HepG2 (cell line): ENCODE data around the gene UBR3. TPM values are rescaled to one million over a fixed set of nuclear protein-coding genes. Genes with fewer than 3 reads are reported as not detected.

Source experiments
- ATAC-seq: fragments of 200-7000 bp; cut with Tn5 transposase; 3 replicates; pipeline ENCODE4 v1.9.1; 2020; ENCODE audit warnings: mild to moderate bottlenecking, moderate library complexity
- BruUV-seq: library from RNA; stranded (reverse); fragments of 400-500 nt; replicated peaks from 2 replicates; lab custom pipeline; 2021; lab: Mats Ljungman, UMichigan
- CTCF ChIA-PET: fragments of 300-600 bp; formaldehyde crosslinking; extraction: SDS; loops from one replicate; lab custom pipeline; 2021; ENCODE audit warnings: low total read pairs, inconsistent platforms, low intra/inter-chr PET ratio; lab: Yijun Ruan, JAX
- POLR2A ChIA-PET: fragments of 350-600 bp; sonication (Branson Sonifier 250); formaldehyde crosslinking; loops from one replicate; lab custom pipeline; 2020; ENCODE audit warnings: antibody characterized with exemption, inconsistent platforms; lab: Yijun Ruan, JAX
- DNase-seq: peaks from one replicate; pipeline ENCODE4 v3.0.0-alpha.2; 2015; ENCODE audit warnings: low spot score
- FAIRE-seq: peaks from 3 replicates; lab custom pipeline; 2011; peaks lifted over from hg19 to GRCh38; lab: Jason Lieb, UNC
- H2AFZ ChIP-seq: one replicate; pipeline ENCODE4 v1.6.1; 2011; ENCODE audit warnings: low read length, inconsistent platforms
- H3K27ac ChIP-seq: fragments of 300-600 bp; 3 replicates; pipeline ENCODE4 v1.8.0; 2011; ENCODE audit warnings: mixed run types, mild to moderate bottlenecking, mixed read lengths, low read length, inconsistent platforms; ENCODE audit not compliant: insufficient read depth; ENCODE audit errors: extremely low read length
- H3K27me3 ChIP-seq, 2 experiments: fragments of 200-600 bp in 1 of 2; 2 replicates in 1 of 2; 3 replicates in 1 of 2; pipeline versions ENCODE4 v1.6.0 to v1.8.0; 2011; ENCODE audit warnings: low read length in 2 of 2, mild to moderate bottlenecking in 2 of 2, moderate library complexity in 2 of 2, inconsistent platforms in 1 of 2; ENCODE audit not compliant: insufficient read depth in 2 of 2, control insufficient read depth in 1 of 2
- H3K36me3 ChIP-seq, 2 experiments: fragments of 200-600 bp in 1 of 2; replicated peaks in 1 of 2; 2 replicates in 1 of 2; 3 replicates in 1 of 2; pipeline versions ENCODE4 v1.5.1 to v1.8.0; 2011; ENCODE audit warnings: low read length in 2 of 2, inconsistent platforms in 1 of 2; ENCODE audit not compliant: insufficient read depth in 2 of 2, control insufficient read depth in 1 of 2
- H3K4me1 ChIP-seq: 2 replicates; pipeline ENCODE4 v1.5.1; 2012; ENCODE audit warnings: low read length, inconsistent platforms; ENCODE audit not compliant: insufficient read depth
- H3K4me2 ChIP-seq: 2 replicates; pipeline ENCODE4 v1.6.0; 2011; ENCODE audit warnings: low read depth, low read length, inconsistent platforms
- H3K4me3 ChIP-seq, 3 experiments: fragments of 200-600 bp in 1 of 3; sonication (generic), shearing (Covaris generic) in 1 of 3; replicated peaks in 1 of 3; 2 replicates each; pipeline ENCODE4 v1.5.1; 2011 to 2016; ENCODE audit warnings: low read length in 3 of 3, inconsistent platforms in 2 of 3, low read depth in 2 of 3, mild to moderate bottlenecking in 2 of 3, control low read depth in 1 of 3, mixed read lengths in 1 of 3; ENCODE audit not compliant: insufficient read depth in 1 of 3
- H3K79me2 ChIP-seq: one replicate; pipeline ENCODE4 v1.6.1; 2011; ENCODE audit warnings: low read length, inconsistent platforms; ENCODE audit not compliant: insufficient read depth
- H3K9ac ChIP-seq: 2 replicates; pipeline ENCODE4 v1.6.0; 2011; ENCODE audit warnings: mild to moderate bottlenecking, low read depth, low read length, inconsistent platforms; ENCODE audit not compliant: insufficient read depth
- H3K9me3 ChIP-seq: 2 replicates; pipeline ENCODE4 v1.5.1; 2012; ENCODE audit warnings: mild to moderate bottlenecking, low read length
- H4K20me1 ChIP-seq: 2 replicates; pipeline ENCODE4 v1.6.0; 2011; ENCODE audit warnings: inconsistent platforms, mild to moderate bottlenecking, low read length, moderate library complexity; ENCODE audit not compliant: insufficient read depth
- ARID2 ChIP-seq: sonication (generic); formaldehyde crosslinking; IDR thresholded peaks from 2 replicates; pipeline ENCODE4 v1.8.1; 2022; ENCODE audit warnings: mild to moderate bottlenecking, missing genetic modification reagents, borderline replicate concordance
- HIVEP1 ChIP-seq: sonication (generic); formaldehyde crosslinking; IDR thresholded peaks from 2 replicates; pipeline ENCODE4 v1.4.0; 2020; ENCODE audit warnings: mild to moderate bottlenecking, missing genetic modification reagents
- KAT8 ChIP-seq: IDR thresholded peaks from 2 replicates; pipeline ENCODE4 v1.6.1; 2016; ENCODE audit warnings: missing genetic modification reagents, missing compliant biosample characterization
- NRL ChIP-seq: sonication (generic); formaldehyde crosslinking; IDR thresholded peaks from 2 replicates; pipeline ENCODE4 v1.5.0; 2020; ENCODE audit warnings: missing genetic modification reagents, mild to moderate bottlenecking, moderate library complexity, borderline replicate concordance
- PHF20 ChIP-seq: sonication (generic); formaldehyde crosslinking; IDR thresholded peaks from 2 replicates; pipeline ENCODE4 v1.5.0; 2020; ENCODE audit warnings: mild to moderate bottlenecking, missing genetic modification reagents
- POLR2AphosphoS2 ChIP-seq: IDR thresholded peaks from 2 replicates; pipeline ENCODE4 v1.6.1; 2011; ENCODE audit warnings: low read depth, low read length, improper control_type of control experiment
- RAD21 ChIP-seq: fragments of 450-650 bp; formaldehyde crosslinking; IDR thresholded peaks from 2 replicates; pipeline ENCODE4 v1.5.0; 2020; ENCODE audit warnings: mild to moderate bottlenecking
- REL ChIP-seq: sonication (generic); formaldehyde crosslinking; conservative IDR thresholded peaks from 2 replicates; pipeline ENCODE4 v1.8.0; 2022; ENCODE audit warnings: mild to moderate bottlenecking, missing genetic modification reagents, moderate library complexity
- SMAD3 ChIP-seq: sonication (generic); formaldehyde crosslinking; IDR thresholded peaks from 2 replicates; pipeline ENCODE4 v1.4.0; 2020; ENCODE audit warnings: missing genetic modification reagents
- ZBTB21 ChIP-seq: sonication (generic); formaldehyde crosslinking; IDR thresholded peaks from 2 replicates; pipeline ENCODE4 v1.4.0; 2020; ENCODE audit warnings: missing genetic modification reagents
- ZMYM2 ChIP-seq: sonication (generic); formaldehyde crosslinking; IDR thresholded peaks from 2 replicates; pipeline ENCODE4 v1.8.0; 2022; ENCODE audit warnings: mild to moderate bottlenecking, missing genetic modification reagents
- ZNF24 ChIP-seq: fragments of 450-650 bp; IDR thresholded peaks from 2 replicates; pipeline ENCODE4 v1.6.1; 2017; ENCODE audit warnings: antibody characterized with exemption, mild to moderate bottlenecking
- ZNF549 ChIP-seq: sonication (generic); formaldehyde crosslinking; IDR thresholded peaks from 2 replicates; pipeline ENCODE4 v1.5.0; 2020; ENCODE audit warnings: missing genetic modification reagents
- WGBS: methylation state at CpG from one replicate; pipeline ENCODE4 v1.1.6; 2017; ENCODE audit warnings: low lambda C conversion rate; 5-methylcytosine and 5-hydroxymethylcytosine counted together
- in situ Hi-C: cut with HindIII; loops from 2 replicates; pipeline ENCODE4 v1.10.0; 2017; ENCODE audit warnings: low pct_unique_long_range_greater_than_20kb; ENCODE audit not compliant: extremely low pct_ligation_motif_present
- intact Hi-C: fragments of 100-400 bp; cut with micrococcal nuclease; formaldehyde crosslinking; loops from one replicate; pipeline ENCODE4 v1.10.0; 2022; ENCODE audit not compliant: unreplicated experiment
- polyA plus RNA-seq, 8 experiments: library from polyadenylated mRNA; depleted of rRNA in 3 of 8; stranded (reverse) in 7 of 8; unstranded in 1 of 8; fragments of >200 nt; fragmentation: Illumina TruSeq in 4 of 8; extraction: Trizol in 4 of 8; gene quantifications; 2 replicates each; pipeline versions ENCODE4 v1.2.1 to v1.2.3, GENCODE V29; 2011 to 2016; ENCODE audit warnings: low read depth in 4 of 8, missing spikeins in 1 of 8, mixed read lengths in 1 of 8; ENCODE audit not compliant: insufficient read depth in 1 of 8
- total RNA-seq, 5 experiments: library from RNA; depleted of rRNA; stranded (reverse); fragments of >200 nt; fragmentation: Illumina TruSeq; extraction: Trizol; gene quantifications; 2 replicates each; pipeline ENCODE4 v1.2.3, GENCODE V29; 2016; ENCODE audit warnings: low read depth in 1 of 5
- TF ChIP-seq, protein P1 (sequence below): IDR thresholded peaks from 2 replicates; pipeline ENCODE4 v1.6.1; 2012; ENCODE audit warnings: low read depth, low read length, improper control_type of control experiment
- TF ChIP-seq, protein P2 (sequence below): sonication (generic); formaldehyde crosslinking; IDR thresholded peaks from 2 replicates; pipeline ENCODE4 v1.5.1; 2020; ENCODE audit warnings: mild to moderate bottlenecking, missing genetic modification reagents, moderate library complexity
- TF ChIP-seq, protein P3 (sequence below): IDR thresholded peaks from 2 replicates; pipeline ENCODE4 v1.6.1; 2016; ENCODE audit warnings: mild to moderate bottlenecking, missing biosample characterization, missing genetic modification reagents

Gene UBR3
- total and polyA plus RNA-seq, 2 of the 13 experiments (the other 11 are each of a cell fraction or from before 2014, with no cell fraction given) = 15.1 to 28.0 TPM

DNA sequence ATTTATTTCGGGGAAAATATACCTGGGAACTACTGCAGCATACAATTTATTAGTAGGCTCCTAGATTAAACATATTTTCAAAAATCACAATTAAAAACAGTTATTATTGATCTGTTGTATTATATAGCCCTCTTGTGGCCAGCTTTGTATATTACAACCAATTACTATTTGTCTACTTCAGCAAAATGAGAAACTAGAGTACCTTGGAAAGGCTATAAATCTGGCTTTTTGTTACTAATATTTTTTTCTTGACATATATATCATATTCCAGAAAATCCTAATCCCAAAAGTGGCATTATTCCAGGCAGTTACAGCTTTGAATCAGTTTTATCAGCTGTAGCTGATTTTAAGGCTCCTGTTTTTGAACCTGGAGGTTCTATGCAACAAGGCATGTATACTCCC lies 101.2 kb downstream of the UBR3 start:
- H3K4me1 ChIP-seq = no peaks in the 10 kb centered on the region
- no peak overlapping the region for H3K27ac ChIP-seq
- no peak overlapping the region for H3K9ac ChIP-seq
- 48% methylated on average over 1 of the region's 1 CpG for WGBS
- DNase-seq = peak; percentile 48
- H3K4me2 ChIP-seq = no peak overlapping the region
- no peak for ATAC-seq
- H3K36me3 ChIP-seq = peaks cover 2 to 32% of the 10 kb centered on the region in 2 experiments; a peak in 4 of 5 replicates
- H2AFZ ChIP-seq = no peak overlapping the region
- CTCF ChIA-PET = interaction anchor here (0.7 to 2.4 kb wide), 3 partner anchors 104 to 668 kb away, joined by 3 to 21 read pairs (median 7); partner anchors contain the start of gene METTL5
- no peaks in the 10 kb centered on the region for H3K27me3 ChIP-seq
- intact Hi-C loops (loop anchor here (1.0 to 2.0 kb wide), 2 partner anchors 104 to 476 kb away; partner anchors contain the start of gene METTL5), in situ Hi-C loops (no loop called here)
- H3K9me3 ChIP-seq = no peaks in the 10 kb centered on the region
- no peak for FAIRE-seq
- no peaks in the 10 kb centered on the region for H3K79me2 ChIP-seq
- POLR2A ChIA-PET = no interaction called here
- H4K20me1 ChIP-seq = no peaks in the 10 kb centered on the region
- BruUV-seq = no TSS peak
- H3K4me3 ChIP-seq = no peak overlapping the region
- TF ChIP-seq ZMYM2 (CRISPR knock-in tag) (no peak), KAT8 (CRISPR knock-in tag) (no peak), SMAD3 (0 out of 2 replicates have a peak, but pooled peaks have one; percentile 17), NRL (no peak), POLR2AphosphoS2 (no peak), ARID2 (CRISPR knock-in tag) (no peak), REL (no peak), ZNF549 (CRISPR knock-in tag) (no peak), ZBTB21 (CRISPR knock-in tag) (no peak), ZNF24 (0 out of 2 replicates have a peak, but pooled peaks have one; percentile 12), HIVEP1 (CRISPR knock-in tag) (no peak), RAD21 (0 out of 2 replicates have a peak, but pooled peaks have one; percentile 27), PHF20 (no peak)
- TF ChIP-seq, protein P1, sequence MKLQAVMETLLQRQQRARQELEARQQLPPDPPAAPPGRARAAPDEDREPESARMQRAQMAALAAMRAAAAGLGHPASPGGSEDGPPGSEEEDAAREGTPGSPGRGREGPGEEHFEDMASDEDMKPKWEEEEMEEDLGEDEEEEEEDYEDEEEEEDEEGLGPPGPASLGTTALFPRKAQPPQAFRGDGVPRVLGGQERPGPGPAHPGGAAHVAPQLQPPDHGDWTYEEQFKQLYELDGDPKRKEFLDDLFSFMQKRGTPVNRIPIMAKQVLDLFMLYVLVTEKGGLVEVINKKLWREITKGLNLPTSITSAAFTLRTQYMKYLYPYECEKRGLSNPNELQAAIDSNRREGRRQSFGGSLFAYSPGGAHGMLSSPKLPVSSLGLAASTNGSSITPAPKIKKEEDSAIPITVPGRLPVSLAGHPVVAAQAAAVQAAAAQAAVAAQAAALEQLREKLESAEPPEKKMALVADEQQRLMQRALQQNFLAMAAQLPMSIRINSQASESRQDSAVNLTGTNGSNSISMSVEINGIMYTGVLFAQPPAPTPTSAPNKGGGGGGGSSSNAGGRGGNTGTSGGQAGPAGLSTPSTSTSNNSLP = peak; percentile 81
- TF ChIP-seq, protein P2, sequence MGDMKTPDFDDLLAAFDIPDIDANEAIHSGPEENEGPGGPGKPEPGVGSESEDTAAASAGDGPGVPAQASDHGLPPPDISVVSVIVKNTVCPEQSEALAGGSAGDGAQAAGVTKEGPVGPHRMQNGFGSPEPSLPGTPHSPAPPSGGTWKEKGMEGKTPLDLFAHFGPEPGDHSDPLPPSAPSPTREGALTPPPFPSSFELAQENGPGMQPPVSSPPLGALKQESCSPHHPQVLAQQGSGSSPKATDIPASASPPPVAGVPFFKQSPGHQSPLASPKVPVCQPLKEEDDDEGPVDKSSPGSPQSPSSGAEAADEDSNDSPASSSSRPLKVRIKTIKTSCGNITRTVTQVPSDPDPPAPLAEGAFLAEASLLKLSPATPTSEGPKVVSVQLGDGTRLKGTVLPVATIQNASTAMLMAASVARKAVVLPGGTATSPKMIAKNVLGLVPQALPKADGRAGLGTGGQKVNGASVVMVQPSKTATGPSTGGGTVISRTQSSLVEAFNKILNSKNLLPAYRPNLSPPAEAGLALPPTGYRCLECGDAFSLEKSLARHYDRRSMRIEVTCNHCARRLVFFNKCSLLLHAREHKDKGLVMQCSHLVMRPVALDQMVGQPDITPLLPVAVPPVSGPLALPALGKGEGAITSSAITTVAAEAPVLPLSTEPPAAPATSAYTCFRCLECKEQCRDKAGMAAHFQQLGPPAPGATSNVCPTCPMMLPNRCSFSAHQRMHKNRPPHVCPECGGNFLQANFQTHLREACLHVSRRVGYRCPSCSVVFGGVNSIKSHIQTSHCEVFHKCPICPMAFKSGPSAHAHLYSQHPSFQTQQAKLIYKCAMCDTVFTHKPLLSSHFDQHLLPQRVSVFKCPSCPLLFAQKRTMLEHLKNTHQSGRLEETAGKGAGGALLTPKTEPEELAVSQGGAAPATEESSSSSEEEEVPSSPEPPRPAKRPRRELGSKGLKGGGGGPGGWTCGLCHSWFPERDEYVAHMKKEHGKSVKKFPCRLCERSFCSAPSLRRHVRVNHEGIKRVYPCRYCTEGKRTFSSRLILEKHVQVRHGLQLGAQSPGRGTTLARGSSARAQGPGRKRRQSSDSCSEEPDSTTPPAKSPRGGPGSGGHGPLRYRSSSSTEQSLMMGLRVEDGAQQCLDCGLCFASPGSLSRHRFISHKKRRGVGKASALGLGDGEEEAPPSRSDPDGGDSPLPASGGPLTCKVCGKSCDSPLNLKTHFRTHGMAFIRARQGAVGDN = no peak
- TF ChIP-seq, protein P3, sequence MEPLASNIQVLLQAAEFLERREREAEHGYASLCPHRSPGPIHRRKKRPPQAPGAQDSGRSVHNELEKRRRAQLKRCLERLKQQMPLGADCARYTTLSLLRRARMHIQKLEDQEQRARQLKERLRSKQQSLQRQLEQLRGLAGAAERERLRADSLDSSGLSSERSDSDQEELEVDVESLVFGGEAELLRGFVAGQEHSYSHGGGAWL (CRISPR knock-in tag) = no peak
